Measurements from ENCODE around the gene GRM6.

GRM6 gene

GRCh38 chr5:178994580-178995340 is at the start of gene GRM6:
TSS of gene GRM6 (minus strand) at chr5:178995320. CDS start at chr5:178994944, 376 bp downstream.
- DNase-seq, result no peak

DNA sequence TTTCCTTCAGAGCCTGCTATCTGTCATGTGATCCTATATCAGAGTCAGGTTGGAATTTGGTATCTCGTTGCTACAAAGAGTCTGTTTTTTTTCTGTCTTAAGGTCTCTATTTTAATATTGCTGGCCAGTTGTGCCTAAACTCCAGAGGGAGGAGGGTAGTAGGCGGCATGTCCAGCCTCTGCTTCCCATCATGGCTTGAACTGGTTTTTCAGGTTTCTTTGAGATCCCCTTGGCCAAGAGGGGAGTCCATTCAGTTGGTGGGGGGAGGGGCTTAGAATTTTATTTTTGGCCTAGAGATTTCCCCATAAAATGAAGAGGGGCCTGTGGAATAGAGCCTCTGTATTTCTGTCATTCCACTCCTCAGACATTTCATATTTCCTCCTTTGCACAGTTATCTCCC is 49.6 kb upstream of the GRM6 start:
- no peak for DNase-seq

DNA sequence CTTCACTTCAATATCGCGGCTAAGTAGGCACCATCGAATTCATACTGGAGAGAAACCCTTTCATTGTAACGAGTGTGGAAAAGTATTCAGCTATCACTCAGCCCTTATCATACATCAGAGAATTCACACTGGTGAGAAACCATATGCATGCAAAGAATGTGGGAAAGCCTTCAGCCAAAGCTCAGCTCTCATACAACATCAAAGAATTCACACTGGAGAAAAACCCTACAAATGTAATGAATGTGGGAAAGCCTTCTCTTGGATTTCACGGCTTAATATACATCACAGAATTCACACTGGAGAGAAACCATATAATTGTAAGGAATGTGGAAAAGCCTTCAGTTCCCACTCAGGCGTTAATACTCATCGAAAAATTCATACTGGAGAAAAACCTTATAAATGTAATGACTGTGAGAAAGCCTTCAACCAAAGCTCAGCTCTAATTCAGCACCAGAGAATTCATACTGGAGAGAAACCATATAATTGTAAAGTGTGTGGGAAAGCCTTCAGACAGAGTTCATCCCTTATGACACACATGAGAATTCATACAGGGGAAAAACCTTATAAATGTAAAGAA is 38.0 kb upstream of the GRM6 start:
- no peak for DNase-seq

GRCh38 chr5:179023528-179024189 is 28.5 kb upstream of the GRM6 start, which contains the start of gene ZNF879:
TSS of gene ZNF879 (plus strand) at chr5:179023804. CDS start at chr5:179025005, 1,201 bp downstream.
- peak; percentile 71 for DNase-seq

DNA sequence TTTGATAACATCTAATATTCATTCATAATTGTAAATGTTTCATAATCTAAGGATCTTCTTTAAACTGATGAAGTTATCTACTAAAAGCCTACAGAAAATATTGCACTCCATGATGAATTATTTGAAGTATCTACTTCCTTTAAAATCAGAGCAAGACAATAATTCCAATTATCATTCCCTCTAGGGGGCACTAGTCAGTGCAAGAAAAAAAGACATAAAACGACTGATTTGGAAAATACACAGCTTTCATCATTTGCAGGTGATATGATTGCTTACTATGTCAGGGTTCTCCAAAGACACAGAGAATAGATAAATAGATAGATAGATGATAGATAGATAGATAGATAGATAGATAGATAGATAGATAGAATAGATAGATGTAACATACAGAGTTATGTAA is 13.5 kb upstream of the GRM6 start:
- no peak for DNase-seq

DNA sequence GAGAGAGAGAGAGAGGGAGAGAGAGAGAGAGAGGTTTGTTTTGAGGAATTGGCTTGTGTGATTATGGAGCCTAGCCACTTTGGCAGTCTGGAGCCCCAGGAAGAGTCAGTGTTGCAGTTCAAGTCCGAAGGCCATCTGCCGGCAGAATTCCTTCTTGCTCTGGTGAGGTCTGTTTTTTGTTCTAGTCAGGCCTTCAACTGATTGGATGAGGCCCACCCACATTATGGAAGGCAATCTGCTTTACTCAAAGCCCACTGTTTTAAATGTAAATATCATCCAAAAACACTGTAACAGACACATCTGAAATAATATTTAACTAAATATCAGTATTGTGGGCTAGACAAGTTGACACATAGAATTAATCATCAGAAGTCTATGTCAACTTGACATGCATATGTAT is 11.4 kb upstream of the GRM6 start:
- no peak for DNase-seq

DNA sequence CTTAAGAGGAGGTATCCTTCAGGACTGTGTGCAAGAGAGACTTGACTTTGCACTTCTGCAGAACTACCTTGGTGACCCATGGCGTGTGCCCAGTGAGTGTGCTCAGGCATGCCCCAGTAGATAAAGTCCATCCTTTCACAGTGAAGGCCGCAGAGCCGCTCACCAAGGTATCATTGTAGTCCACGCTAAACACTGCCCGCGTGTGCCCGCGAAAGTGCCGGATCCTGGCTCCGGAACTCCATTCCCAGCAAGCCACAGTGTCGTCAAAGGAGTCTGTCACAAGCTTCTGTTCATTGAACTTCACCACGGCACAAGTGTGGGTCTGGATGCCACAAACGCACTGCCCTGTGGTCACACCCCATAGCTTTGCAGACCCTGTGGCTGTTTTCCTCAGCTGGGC is 3.3 kb upstream of the GRM6 start:
- no peak for DNase-seq

DNA sequence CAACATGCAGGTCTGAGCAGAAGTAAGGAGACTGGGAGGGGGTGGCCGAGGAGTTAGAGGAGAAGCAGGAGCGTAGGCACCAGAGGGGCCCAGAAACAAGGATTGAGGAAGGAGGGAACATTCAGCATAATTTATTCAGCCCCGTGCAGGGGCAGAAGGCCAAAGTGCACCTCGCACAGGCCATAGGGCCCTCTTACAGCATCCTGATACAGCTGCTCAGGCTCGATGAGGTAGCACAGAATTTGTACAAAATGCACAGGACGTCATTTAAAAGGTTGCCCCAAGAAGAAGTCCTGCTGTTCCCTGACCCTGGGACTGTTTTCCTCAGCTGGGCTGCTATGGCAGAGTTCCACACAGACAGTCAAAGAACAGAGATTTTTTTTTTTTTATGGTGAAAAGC is 2.1 kb upstream of the GRM6 start:
- DNase-seq, result no peak

GRCh38 chr5:178996156-178996555 is 1.0 kb upstream of the GRM6 start:
- DNase-seq, result no peak

DNA sequence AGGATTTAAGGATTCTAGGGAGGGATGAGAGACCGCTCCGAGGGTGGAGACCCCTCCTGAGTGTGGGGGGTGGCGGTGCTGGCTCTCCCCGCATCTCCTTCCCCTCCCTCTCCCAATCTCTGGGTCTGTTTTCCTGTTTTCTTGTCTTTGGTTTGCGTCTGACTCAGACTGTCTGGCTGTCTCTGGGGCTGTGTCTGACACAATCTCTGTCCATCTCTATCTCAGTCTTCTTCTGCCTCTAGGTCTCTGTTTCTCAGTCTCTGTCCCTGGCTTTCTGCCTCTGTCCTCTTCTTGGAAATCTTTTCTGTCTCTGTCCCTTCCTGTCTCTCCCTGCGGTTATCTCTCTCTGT is 196 bp upstream of the GRM6 start:
- no peak for DNase-seq

DNA sequence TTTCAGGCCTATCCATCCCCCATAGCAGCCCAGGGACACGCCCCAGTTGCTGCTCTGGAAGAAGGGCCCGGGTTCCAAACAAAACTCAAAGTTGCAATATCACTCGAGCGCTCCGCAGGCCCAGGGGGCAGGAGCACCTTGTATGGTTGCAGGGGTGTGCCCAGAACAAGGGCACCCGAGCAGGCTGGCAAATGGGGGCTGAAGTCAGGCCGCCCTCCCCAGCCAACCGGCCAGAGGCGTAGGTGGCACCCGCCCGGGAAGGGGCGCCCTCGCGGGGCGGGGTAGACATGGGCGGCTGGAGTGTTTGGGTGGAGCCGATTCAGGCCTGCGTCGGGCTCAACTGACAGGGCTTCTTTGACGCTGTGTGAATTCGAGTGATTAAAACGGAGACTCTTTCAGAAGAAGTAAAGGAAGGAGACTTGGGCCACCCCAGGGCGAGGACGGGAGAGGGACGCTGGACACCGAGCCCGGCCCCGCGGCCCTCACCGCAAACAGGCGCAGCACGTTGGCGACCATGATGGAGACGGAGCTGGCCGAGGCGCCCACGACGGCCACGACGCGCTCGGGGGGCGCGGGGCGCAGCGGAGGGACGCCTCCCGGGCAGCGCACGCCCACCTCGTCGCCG is 1.1 kb downstream of the GRM6 start:
- no peak for DNase-seq

- DNase-seq, result no peak
These were observed 1.8 kb downstream of the GRM6 start for GRCh38 chr5:178993236-178993765.

DNA sequence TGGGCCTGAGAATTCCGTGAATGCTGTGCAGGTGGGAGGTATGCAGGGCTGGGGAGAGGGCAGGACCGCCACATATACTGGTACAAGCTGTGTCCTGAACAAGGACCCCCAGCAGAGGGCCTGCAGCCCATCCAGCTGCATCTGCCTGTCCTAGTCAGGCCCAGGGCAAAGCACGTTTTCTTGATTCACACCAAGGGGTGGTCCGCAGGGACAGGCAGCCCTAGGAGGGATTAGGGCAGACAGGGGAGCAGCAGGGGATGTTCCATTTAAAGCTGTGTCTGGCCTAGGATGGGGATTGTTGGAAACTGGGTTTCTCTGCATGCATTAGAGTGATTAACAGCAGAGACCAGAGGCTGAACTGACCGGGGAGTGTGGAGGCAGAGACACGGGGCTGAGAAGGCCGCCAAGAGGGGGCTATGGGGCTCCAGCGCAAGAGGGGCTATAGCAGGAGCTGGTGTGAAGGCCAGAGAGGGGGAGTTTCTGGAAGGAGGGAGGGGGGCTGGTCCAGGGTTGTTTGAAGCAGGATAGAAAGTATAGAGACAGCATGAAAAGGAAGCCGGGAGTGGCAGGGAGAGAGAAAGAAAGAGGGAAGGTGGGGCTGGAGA is 2.7 kb downstream of the GRM6 start:
- DNase-seq, result no peak

DNA sequence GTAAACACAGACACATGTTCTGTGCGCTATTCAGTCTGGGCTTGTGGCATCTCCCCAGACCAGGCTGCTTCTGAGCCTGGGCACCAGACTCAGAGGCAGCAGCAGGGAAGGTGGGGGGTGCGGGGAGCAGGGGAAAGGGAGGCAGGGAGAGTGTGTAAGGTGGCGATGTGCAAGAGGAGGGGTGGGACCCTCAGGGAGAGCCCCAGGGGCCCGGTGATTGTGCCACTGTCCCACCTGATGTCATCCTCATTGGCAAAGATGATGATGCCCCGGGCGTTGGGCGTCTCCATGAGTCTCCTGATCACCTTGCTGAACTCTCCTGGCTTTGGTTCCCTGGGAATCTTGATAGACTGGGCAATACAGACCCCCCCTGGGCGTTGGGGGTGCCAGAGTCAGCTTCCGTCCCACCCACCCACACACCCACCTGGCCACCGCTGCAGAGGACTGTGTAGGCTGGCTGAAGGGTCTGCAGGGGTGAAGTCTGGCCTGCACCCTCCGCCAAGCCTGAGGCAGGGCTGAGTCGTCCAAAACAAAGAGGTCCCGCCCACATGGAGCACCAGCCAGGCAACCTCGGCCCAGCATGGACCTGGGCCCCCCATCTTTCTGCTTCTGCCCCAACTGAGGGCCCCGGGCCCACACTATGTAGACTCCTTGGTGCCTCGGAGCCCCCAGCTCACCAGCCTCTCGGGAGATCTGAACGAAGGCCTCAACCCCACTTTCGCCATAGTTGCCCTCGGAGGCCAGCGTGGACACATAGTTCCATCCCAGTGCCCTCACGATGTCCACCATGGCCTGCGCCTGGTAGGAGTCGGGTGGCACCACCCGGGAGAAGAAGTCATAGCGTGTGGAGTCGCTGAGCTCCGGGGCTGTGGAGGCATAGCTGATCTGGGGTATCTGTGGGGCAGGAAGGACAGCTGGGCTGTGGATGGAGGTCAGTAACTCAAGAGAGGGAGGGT is 3.7 kb downstream of the GRM6 start:
- no peak for DNase-seq

DNA sequence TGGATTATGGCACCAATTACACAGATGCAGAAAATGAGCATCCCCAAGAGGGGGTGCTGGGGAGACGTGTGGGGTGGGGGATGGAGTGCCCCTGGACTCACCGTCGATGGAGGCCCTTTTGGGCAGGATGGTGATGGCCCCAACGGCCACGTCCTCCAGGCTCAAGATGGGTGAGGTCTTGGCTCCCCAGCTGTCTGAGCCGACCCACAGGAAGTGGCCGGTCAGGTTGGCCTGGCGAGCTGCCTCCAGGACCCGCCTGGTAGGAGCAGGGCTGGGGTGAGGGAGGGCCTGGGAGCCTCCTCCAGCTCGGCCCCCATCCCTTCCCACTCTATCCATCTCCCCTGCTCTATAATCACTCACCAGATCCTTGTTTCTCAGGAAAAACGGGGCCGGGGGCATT is 4.6 kb downstream of the GRM6 start:
- no peak for DNase-seq

DNA sequence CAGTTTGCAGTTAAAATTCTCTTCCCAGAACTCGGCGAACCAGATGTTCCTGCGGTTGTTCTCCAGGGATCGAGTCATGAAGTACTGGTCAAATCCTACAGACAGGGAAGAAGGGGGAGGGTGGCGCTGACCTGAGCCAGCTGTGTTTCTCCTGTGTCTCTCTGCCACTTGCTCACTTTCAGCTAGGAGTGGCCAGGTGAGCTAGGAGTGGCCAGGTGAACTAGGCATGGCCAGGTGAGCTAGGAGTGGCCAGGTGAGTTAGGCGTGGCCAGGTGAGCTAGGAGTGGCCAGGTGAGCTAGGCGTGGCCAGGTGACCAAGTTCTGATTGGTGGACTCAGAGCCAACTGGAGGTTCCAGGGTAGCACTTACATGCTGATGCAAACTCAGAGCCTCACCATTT is 5.8 kb downstream of the GRM6 start:
- DNase-seq, result no peak

DNA sequence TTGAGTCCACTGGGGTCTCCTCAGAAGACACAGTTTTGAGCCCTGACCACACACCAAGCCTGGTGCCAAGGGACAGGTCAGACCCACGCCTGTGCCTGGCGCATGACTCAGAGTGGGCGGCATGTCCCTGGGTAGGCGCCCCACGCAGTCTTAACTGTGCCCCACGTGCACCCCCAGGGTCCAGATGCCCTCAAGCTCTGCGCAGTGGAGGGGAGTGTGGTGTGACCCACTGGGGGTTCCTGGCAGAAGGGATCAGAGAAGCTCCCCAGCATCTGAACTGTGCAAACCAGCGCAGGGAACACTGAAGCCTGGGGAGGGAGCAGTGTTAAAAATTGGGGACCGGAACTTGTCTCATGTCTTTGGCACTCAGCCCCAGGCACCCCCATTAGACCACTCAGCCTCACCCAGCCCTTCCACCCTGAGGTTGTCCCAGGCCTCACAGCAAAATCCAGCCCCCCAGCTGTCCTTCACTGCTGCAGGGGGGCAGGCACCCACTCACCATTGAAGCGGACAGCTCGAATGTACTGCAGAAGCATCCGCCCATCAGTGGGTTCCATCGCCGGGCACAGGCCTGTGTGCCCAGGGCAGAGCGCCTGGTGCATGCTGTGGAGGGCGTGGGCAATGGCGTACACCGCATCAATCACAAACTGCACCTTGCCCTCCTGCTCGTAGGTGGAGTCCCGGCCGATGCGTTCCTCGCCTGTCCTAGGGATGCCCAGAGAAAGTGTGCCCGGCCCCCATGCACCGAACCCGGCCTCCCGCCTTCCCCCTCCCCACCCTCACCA is 6.5 kb downstream of the GRM6 start:
- no peak for DNase-seq

- DNase-seq, result no peak
These were observed 8.7 kb downstream of the GRM6 start for GRCh38 chr5:178986326-178986960.

GRCh38 chr5:178984145-178985072 is 10.7 kb downstream of the GRM6 start:
- no peak for DNase-seq
